GM10847 (cell line): ENCODE results near the gene PAX7.

Experiments
- POLR2A ChIP-seq: IDR thresholded peaks from 2 replicates; pipeline ENCODE4 v1.6.1; 2011; ENCODE audit not compliant: insufficient read length; ENCODE audit errors: extremely low read depth

PAX7 gene

DNA sequence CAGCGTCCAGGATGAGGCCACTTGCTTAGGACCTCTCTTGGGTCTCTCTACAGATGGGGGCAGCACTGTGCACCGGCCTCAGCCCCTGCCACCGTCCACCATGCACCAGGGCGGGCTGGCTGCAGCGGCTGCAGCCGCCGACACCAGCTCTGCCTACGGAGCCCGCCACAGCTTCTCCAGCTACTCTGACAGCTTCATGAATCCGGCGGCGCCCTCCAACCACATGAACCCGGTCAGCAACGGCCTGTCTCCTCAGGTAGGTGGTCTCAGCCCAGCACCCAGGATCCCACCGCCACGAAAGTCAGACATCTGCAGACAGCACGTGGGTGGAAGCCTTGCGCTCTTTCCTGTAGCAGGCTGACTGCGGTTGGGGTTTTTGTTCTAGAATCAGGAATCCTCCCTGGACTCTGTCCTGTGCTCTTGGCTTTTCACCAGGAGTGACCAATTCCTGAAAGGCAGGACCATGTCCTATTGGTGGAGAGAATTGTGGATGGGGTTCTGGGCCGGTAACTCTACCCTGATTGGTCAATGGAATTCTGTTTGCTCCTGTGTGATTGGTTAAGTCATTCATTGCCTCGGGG, 72.5 kb downstream of the PAX7 start:
- TF ChIP-seq POLR2A, result no peak

DNA sequence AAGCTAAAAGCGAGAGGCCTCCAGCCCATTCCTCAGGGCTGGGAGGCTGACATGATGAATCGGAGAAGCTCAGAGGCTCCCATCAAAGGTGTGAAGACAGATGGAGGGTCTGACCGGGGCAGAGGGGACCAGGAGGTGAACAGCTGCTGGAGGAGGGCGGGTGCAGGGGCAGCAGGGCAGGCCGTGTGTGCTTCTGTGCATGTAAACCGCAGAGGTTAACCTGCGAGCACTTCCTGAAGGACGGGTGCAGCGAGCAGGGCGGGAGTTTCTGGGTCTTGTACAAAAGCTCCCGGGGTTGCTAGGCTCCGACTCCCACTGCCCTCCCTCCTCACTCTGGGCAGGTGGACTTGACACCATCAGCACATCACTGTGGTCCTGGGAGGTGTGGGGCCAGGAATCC, 75.2 kb downstream of the PAX7 start:
- TF ChIP-seq POLR2A, result no peak

DNA sequence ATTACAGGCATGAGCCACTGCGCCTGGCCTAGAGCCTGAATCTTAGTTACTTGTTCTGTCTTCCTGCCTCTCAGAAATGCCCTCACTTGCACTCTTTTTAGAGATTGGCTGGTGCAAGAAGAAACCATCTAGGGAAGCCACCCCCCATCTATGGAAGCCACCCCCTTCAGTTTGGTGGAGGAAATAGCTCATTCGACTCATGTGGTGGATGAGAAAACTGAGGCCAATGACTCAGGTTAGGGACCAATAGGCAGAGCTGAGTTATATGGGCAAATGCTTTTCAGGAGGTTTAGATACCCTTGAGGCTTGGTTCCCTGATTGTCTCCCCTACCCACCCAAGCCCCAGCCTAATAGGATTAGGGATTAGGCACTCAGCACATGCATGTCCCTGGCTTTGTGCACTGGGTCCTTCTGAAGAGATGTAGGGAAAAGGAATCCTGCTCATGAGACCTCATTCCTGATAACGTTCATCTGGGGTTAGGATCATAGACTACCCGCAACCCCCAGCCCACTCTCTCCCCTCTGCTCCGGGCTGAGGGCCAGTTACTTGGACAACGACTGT, 77.1 kb downstream of the PAX7 start:
- TF ChIP-seq POLR2A, result no peak

DNA sequence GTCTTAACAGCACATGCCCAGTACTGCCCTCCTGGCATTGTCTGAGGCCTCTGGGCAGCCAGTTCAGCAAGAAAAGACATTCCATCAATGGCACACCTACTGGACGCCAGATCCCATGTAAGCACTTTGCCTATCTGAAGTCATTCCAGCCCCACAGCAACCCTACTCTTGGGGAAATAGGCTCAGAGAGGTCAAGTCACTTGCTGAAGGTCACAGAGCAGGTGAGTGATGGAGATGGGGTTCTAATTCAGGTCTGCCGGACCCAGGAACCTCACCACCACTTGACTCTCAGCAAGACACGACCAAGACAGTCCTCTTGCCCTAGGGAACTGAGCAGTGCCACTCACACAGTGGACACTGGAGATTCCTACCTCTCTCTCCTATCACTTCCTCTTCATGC, 79.4 kb downstream of the PAX7 start:
- TF ChIP-seq POLR2A, result no peak

DNA sequence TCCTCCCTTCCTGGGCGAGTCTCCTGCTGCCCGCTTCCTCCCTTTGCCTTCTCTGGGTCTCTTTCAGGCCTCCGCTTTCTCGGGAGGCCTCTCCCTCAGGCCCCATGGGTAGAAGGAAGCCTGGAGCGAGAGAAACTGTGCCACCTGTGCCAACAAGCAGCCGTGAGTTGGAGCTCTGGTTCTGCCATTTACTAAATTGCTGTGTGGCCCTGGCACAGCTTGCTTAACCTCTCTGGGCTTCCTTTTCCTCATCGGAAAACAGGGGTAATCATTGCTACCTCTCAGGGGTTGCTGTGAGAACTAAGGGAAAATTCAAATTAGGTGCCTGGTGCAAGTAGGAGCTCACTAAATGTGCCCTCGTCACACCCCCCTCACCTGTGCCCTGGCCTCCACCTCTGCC, 80.4 kb downstream of the PAX7 start:
- no peak for TF ChIP-seq POLR2A

DNA sequence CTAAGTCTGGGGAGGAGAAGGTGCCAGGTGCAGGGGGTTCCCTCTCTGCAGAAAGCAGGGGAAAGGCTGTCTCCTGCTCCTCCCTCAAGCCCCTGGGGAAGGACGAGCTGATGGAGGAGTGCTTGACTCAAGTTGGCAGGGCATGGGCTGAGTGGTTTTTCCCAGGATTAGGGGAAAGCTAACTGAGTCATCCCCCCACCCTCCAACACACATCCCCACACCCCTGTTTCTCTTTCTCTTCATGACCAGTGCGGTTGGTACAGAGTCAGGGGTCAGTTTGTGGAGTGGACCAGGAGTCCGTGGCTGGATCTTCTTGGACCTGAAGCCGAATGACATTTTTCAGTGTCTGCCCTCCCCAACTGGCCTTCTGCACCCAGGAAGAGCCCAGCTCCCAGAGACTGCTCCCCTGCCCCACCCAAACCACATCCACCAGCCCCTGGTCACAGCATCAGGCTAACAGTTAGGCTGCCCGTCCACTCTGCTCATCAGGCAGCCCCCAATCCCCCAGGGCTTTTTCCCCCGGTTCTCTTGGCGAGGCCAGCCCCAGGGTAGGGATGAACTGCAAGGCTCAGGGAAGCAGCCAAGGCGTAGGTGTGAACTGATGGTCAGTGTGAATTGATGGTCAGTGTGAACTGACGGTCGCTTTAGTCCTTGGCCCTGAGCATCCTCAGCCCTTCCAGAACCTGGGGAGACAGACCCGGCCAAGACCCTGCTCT, 81.0 kb downstream of the PAX7 start:
- TF ChIP-seq POLR2A, result no peak

DNA sequence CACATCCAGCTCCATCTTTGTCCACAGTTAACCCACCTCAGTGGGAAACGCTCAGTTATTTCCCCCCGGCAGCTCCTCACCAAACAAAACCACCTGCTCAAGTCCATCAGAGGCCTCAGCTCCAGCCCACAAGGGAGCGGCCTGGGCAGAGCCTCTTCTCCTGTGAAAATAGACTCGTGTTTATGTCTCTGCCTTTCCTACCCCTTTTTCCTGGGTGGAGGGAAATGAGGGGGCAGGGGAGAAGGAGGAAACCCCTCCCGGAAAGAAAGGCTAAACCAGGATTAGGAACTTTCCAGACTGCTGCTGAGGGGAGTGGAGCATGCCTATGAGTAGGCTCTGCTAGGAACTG, 81.6 kb downstream of the PAX7 start:
- TF ChIP-seq POLR2A, result no peak

DNA sequence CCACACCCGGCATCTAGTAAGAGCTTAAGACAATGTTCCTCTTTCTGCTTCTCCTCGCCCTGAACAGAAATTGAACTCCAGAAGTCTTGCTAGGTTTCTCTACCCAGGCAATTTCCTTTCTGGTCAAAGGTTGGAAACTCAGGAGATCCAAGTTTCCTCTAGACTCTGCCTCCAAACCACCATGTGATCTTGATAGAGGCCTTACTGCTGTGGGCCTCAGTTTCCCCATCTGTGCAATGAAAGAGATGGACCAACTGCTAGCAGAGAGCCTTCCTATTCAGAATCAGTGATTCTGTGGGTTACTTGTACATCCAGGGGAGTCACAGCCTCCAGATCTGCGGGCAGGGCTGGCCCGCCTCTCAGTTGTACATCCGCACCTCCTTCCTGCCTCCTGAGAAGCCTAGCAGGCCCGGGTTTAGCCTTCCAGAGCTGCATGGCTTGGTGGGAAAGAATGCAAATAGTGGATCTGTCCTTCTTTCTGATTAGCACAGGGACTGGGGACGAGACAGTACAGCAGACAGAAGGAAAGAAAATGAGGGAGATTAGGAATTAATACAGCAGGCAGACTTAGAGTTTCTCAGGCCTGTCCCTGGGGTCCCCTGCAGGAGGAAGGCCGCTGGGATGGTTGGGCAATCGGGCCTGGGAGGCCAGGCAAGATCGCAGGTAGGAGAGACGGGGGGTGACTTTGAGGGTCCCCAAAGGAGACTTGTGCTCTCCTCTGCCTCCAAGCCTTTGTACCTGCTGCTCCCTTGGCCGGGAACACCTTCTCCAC, 83.9 kb downstream of the PAX7 start:
- TF ChIP-seq POLR2A, result no peak

DNA sequence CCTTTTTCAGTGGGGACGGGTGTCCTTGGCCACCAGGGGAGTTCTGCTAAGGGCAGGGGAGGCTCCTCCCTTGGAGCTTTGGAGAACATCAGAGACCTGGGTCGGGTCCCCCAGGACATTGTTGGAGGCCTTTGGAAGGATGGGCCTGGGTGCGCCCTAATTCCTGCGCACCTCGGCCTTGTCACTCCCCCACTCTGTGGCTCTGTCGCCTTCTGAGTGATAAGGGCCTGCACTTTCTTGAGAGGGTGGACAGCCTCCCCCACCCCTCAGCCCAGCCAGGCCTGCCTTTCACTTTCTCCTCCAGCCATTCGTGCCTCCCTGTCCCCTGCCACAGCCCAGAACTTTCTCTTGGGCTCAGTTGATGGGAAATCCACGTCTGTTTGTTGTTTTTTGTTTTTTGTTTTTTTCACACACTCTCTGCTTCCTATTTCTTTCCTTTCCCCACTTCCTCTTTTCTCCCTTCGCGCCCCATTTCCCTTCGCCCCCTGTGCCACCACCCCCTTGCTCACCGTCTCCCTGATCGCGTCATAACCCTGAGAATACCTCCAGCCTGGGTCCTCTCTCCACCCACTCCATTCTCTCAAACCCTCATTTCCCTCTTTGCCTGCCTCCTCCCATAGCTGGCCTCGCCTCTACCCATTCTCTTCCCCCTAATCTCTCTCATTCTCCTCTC, 85.6 kb downstream of the PAX7 start:
- no peak for TF ChIP-seq POLR2A

DNA sequence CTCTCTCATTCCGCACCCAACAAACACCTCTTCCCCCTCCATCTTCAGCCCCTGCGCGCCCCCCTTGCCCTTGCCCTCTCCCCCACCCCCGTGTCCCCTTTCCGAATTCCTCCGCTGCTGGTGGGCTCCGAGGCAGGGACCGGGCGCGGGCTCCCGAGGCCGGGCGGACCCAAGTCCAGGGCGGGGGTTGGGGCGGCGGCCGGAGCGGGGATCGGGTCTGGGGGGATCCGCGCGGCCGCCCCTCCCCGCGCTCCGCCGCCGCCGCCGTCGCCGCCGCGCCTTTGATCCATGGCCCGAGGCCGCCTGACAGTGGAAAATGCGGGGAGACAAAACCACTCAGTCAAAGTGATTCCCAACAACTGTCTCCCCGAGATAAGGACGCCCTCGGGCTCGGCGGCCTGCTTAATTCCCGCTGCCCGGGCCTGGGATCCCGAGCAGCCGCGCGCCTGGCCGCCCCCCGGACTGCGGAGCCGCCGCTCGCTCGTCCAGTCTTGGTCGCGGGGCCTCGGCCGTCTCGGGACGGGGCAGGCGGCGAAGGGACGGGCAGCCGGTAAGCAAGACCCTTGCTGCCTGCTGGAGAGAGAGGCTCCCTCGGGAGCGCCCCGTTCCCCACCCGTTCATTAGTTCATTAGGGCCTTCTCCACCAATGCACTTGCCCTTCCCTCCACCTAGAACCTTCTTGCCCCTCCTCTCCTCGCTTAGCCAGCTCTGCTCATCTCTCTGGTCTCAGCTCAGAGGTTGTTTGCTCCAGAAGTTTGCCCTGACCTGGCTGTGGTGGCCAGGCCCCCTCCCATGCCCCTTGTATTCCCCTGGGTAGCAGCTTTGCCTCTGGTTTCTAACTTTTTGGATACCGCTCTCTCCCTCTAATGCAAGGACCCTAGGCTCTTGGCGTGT, 86.4 kb downstream of the PAX7 start:
- TF ChIP-seq POLR2A, result no peak

DNA sequence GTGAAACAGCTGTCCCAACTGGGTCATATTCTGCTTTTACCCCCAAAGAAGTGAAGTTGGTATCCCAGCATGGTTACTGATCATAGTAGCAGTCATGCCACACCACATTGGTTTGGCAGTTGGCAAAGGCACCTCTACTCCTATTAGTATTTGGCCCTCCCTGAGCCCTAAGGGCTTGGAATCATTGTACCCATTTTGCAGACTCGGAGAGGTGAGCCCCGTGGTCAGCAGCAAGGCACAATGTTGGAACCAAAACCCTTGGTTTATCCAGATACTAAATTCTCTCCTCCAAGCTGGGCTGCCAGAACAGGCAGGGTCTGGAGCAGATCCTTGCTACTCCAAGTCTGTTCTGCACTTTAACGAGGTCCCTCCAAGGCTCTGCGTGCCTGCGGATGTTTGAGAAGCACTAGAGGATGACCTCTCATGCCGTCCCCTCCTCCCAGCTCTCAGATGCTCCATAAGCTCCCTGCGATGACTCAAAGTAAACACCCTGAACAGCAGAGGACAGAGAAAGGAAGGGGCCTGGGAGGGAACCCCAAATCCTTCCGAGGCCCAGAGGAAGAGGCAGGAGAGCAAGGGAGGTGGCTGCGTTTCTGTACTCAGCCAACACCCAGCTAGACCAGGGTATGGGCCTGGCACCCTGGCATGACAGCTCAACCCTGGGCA, 89.3 kb downstream of the PAX7 start:
- no peak for TF ChIP-seq POLR2A

DNA sequence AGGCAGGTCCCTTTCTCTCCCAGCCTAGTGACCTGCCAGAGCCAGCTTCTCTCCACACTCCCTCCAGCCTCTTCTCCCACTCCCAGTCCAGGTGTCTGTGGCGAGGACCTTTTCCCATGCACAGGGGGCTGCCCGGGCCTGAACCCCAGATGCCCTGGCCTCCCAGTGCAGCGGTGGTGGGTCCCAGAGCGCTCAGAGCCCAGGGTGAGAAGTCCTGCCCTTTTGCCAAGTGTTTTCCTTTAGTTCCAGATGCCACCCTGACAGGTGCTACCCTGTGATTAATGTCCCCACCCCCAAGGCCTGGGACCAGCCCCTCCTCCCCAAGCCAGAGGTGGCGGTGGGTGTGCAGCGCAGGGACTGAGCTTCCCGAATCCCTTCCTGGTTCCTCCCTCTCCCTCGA, 90.4 kb downstream of the PAX7 start:
- no peak for TF ChIP-seq POLR2A

DNA sequence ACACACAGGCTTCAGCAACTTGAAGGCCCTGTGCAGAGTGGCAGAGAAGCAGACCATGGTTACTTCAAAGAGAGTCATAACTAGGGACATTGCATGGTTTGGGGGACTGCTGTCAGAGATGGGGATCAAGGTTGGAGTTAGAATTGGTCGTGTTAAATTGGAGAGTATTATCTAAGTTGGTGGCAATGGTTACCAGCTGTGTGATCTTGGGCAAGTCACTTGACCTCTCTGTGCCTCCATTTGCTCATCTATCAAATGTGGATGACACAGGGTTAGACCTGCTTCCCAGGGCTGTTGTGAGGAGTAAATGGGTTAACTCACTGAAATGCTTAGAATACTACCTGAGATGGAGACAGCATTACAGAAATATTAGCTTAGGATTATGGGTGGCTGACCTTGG, 91.1 kb downstream of the PAX7 start:
- no peak for TF ChIP-seq POLR2A

DNA sequence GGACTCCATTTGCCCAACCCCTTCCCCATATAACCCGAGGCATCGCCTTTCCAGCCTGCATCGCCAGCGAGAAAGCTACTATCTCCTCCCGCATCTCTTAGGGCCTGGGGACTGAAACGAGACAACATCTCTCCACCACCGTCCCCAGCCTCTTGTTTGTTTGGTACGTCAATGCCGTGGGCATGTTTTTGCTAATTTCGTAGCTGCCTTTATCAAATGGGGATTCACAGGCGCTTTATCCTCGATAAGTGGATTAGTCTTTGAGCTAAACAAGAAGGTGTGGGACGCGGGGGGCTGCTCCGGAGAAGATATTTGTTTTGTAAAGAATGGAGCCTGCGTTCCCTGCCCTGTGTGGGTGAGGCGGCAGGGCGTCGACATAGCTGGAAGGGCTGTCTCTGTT, 91.6 kb downstream of the PAX7 start:
- no peak for TF ChIP-seq POLR2A

DNA sequence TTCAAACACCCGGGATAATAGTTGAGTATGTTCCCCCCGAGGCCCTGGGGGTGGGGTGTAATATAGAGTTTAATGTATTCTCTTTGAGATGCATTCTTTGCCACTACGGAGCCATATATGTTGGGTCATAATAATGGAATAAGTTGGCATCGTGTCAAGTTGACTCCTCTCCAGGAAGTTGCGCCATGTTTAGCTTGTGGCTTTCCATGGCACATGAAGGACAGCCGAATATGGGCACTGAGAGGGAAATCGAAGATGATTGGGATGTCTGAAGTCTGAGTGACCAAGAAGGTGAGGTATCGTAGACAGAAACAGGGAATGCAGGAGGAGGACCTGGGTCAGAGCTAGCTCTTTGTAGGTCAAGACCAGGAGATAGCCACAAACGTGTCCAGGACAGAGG, 92.6 kb downstream of the PAX7 start:
- TF ChIP-seq POLR2A, result no peak
